CD4-positive, alpha-beta T cell treated with Interleukin-6 for 4 hours (primary cell): ENCODE results near the gene CTPS1.

Experiments
- DNase-seq: peaks from one replicate; pipeline ENCODE4 v3.0.0-alpha.2; 2020; ENCODE audit warnings: mixed read lengths

Gene CTPS1

GRCh38 chr1:41028034-41028642 is 48.6 kb downstream of the CTPS1 start:
- DNase-seq, result no peak

DNA sequence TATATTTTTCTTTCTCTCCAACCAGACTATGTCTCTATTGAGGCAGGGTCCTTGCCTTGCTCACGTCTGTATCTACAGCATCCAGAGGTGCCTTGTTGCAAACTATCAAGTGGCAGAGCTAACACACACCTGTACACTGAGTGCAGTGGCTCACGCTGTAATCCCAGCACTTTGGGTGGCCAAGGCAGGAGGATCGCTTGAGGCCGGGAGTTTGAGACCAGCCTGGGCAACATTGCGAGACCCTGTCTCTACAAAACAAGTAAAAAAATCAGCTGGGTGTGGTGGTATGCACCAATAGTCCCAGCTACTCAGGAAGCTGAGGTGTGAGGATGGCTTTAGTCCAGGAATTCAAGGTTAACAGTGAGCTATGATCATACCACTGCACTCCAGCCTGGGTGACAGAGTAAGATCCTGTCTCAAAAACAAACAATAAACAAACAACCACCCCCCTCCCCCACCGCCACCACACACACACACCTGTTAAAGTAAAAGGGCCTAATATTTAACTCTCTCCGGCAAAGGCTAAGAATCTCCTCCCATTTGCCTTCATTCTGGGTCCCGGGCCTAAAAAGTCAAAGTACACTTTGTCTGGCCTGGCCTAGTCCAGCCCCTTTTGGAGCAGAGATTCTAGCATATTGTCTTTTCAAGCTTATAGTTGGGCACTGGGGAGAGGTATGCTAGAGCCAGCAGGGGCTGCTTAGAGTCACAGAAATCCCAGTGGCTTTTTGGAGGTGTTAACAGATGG is 51.5 kb downstream of the CTPS1 start:
- DNase-seq, result no peak

- DNase-seq, result no peak
Measured at GRCh38 chr1:41032147-41032546, 52.7 kb downstream of the CTPS1 start.

GRCh38 chr1:41033272-41033671 is 53.8 kb downstream of the CTPS1 start:
- DNase-seq, result no peak

- no peak for DNase-seq
Measured at GRCh38 chr1:41037116-41037903, 57.8 kb downstream of the CTPS1 start.

DNA sequence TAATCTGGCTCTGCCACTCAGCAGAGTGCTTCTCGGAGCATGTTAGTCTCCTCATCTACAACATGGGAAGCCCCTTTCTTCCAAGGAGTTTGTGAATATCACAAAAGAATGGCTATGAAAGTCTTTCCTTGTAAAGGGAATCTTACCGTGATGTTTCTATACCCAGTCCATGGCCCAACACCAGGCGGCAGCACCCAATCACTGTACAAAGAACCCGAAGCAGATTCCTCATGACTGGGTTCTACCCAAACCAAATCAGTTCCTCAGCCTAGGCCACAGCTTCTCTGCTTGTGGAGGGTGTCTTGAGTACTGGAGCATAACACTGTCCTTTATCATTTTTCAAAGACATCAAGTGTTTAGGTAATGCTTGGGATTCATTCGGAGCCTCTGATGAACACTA is 58.6 kb downstream of the CTPS1 start:
- DNase-seq, result no peak

DNA sequence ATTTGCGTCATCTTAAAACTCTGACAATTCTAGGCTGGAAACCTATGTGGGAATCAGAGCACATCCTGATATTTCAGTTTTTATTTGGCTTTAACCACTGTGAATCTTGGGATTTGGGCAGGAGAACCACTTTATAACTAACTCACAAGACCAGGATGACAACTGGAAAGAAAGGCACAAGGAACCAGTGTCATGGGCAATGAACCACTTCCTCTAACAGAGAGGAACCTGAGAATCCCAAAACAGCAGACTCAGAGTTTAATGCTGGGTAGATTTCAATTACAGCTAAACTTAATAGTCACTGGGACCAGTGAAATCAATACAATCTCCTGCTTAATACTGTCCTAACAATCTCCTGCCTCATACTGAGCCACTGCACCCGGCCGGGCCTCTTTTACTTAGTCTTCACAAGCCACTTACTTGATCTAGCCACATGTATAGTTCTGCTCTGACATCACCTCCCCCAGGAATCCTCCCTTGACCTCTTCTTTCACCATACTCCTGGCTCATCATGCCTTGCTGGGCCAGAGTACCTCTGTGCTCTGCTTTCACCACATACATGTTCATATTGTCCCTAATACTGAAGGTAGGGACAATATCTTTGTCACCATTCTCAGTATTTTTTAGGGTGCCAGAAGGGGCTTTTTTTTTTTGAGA is 62.2 kb downstream of the CTPS1 start:
- DNase-seq, result no peak

GRCh38 chr1:41044187-41044586 is 64.7 kb downstream of the CTPS1 start:
- no peak for DNase-seq

- DNase-seq, result no peak
Measured at GRCh38 chr1:41045740-41046139, 66.2 kb downstream of the CTPS1 start.

DNA sequence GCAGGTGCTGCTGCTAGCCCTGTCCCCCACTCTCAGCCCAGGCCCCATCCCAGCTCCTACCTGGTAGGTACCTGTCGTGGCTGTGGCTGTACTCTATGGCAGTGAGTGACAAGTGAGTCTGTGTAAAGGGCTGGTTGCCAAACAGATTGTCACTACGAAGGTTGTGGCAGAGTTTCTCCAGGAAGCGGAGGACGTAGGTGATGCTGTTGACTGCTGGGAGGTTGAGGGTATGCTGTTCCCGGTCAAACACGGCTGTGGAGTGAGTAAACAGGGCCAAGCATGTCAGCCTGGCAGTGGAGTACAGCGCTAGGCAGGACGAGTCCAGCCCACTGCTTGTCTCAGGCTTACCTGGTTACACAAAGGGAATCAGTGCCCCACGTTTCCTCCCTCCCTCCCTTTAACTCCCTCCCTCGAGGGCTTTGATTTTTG is 66.9 kb downstream of the CTPS1 start:
- no peak for DNase-seq

DNA sequence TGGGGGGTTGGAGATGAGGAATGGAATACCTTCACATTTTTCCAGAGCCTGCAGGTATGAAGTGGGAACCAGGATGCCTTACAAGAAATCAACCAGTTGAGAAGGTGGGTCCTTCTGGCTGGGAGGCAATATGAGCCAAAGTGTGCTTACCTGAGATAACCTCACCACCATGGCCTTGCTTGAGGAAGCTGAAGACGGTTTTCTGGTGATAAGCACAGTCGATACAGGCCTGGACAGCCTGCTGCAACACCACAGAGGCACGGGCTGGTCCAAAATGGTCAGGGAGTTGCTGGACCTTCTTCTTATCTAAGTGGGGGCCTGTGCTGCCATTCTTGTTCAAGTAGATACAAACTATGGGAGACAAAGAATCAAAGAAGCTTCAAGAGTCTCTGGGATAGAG is 69.0 kb downstream of the CTPS1 start:
- DNase-seq, result no peak

DNA sequence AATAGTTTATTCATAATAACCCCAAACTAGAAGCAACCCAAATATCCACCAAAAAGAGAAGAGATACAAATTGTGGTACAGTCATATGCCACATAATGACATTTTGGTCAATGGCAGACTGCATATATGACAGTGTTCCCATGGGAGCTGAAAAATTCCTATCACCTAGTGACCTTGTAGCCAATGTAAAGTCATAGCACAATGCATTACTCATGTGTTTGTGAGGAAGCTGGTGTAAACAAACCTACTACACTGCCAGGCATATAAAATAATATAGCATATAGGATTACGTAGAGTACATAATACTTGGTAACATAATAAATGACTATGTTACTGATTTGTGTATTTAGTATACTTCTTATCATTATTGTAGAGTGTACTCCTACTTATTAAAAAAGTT is 71.5 kb downstream of the CTPS1 start:
- no peak for DNase-seq

DNA sequence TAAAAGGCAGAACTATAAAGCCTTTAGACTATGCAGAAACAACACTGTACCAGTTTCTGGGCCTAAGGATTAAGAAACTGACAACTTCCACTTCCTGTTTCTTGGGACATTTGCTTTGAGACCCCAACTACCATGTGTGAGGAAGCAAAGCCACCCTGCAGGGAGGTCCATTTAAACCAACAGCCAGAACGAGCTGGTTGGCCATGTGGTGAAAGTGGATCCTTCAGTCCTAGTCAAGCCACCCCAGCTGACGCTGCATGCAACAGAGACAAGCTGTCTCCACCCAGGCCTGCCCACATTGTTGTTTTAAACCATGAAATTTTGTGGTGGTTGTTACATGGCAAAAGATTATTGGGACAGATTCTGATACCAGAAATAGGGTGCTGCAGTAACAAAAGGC is 73.8 kb downstream of the CTPS1 start:
- no peak for DNase-seq

DNA sequence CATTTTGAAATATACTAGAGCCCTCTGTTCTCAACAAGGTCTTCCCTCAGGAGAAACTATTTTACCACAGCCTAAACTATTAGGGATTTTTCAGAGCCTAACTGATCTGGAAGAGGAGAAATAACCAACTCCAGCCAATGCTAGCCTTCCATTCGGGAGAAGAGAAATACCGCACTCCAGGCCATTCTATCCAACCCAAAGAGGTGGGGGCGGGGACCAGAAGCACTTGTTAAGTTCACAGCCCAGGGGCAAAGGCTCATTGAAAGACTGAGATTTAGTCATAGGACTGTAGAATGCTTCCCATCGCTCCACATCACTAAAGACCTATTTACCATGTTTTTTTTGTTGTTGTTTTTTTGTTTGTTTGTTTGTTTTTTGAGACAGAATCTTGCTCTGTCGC is 77.4 kb downstream of the CTPS1 start:
- DNase-seq, result no peak
